G401 (cell line): ENCODE data around the gene RBM4B. TPM values are rescaled to one million over a fixed set of nuclear protein-coding genes. Genes with fewer than 3 reads are reported as not detected.

ENCODE experiments used
- DNase-seq: peaks from one replicate; pipeline ENCODE4 v3.0.0-alpha.2; 2015; ENCODE audit warnings: low spot score
- in situ Hi-C: cut with HindIII; loops from 2 replicates; pipeline ENCODE4 v1.10.0; 2016; ENCODE audit warnings: low sequenced_read_pairs, mixed read lengths
- total RNA-seq: library from RNA; depleted of rRNA; stranded (reverse); fragments of >200 nt; shearing (Covaris generic); gene quantifications from 2 replicates; pipeline ENCODE4 v1.2.3, GENCODE V29; 2014; rRNA removed

The RBM4B gene
- total RNA-seq, 1 experiment from 2014 or later = 13.0 TPM

GRCh38 chr11:66625041-66625751 lies 52.5 kb downstream of the RBM4B start:
- DNase-seq = peak; percentile 80
- in situ Hi-C loops = no loop called here

GRCh38 chr11:66624450-66624849 lies 53.2 kb downstream of the RBM4B start:
- in situ Hi-C loops = no loop called here
- DNase-seq = peak; percentile 34

- in situ Hi-C loops = no loop called here
- peak; percentile 34 for DNase-seq
Measured at GRCh38 chr11:66619080-66619554, 58.6 kb downstream of the RBM4B start.

- no peak for DNase-seq
- in situ Hi-C loops = no loop called here
Measured at GRCh38 chr11:66617155-66617834, 60.4 kb downstream of the RBM4B start.

- DNase-seq = peak; percentile 99
- in situ Hi-C loops = no loop called here
Measured at GRCh38 chr11:66616379-66617154, 61.1 kb downstream of the RBM4B start, which contains the start of gene RBM14. RBM14 (plus strand) TSS chr11:66616630; CDS start chr11:66616721, 91 bp downstream.

Other genes starting within 250 kb of the RBM4B start
- 129 and 148 TPM in 2 replicates for gene MRPL11, start 239.0 kb downstream of the RBM4B start, total RNA-seq
- gene PELI3, start 211.0 kb downstream of the RBM4B start, total RNA-seq = 10.2 and 13.7 TPM in 2 replicates
- gene DPP3, start 197.5 kb downstream of the RBM4B start, total RNA-seq = 140 and 160 TPM in 2 replicates
- 42.5 and 55.8 TPM in 2 replicates for gene BBS1, start 167.3 kb downstream of the RBM4B start, total RNA-seq
- 35.3 and 36.0 TPM in 2 replicates for gene ZDHHC24, start 131.8 kb downstream of the RBM4B start, total RNA-seq
- gene ACTN3, start 131.0 kb downstream of the RBM4B start, total RNA-seq = 32.1 and 42.0 TPM in 2 replicates
- gene CTSF, start 109.3 kb downstream of the RBM4B start, total RNA-seq = 518 and 594 TPM in 2 replicates
- gene CCDC87, start 84.8 kb downstream of the RBM4B start, total RNA-seq = 0.07 and 0.37 TPM in 2 replicates
- gene CCS, start 84.7 kb downstream of the RBM4B start, total RNA-seq = 181 and 230 TPM in 2 replicates
- 47.7 and 68.8 TPM in 2 replicates for gene RBM14, start 61.3 kb downstream of the RBM4B start, total RNA-seq
- 513 and 534 TPM in 2 replicates for gene RBM4, start 39.2 kb downstream of the RBM4B start, total RNA-seq
- gene SPTBN2, start 51.3 kb upstream of the RBM4B start, total RNA-seq = 102 and 103 TPM in 2 replicates
- 32.7 and 40.2 TPM in 2 replicates for gene RCE1, start 165.6 kb upstream of the RBM4B start, total RNA-seq
- 48.4 and 67.5 TPM in 2 replicates for gene LRFN4, start 179.2 kb upstream of the RBM4B start, total RNA-seq